ENCODE data around the gene MRPL36. TPM values are rescaled to one million over a fixed set of nuclear protein-coding genes. Genes with fewer than 3 reads are reported as not detected.

The MRPL36 gene
- total and polyA plus RNA-seq, 9 of the 15 experiments (the other 6 are each of a cell fraction or from before 2014, with no cell fraction given): 78.3 to 557 (median 124) TPM

DNA sequence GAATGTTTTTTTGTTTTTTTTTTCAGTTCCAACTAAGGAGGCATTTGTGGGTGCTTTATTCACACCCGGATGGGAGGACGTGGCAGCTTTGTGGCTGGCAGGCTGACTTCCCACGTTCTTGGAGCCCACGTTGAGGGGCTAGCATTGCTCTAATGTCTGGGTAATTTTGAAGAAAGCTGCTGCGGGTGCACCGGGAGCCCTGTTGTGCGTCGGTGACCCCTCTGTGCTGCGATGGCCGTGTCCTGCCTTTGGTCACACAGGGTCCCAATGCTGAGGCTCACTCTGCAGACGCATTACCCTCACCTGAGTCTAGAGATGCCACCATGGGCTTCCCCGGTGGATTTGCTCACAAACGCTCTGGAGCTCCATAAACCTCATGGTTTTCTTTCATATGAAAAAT lies 35.8 kb upstream of the MRPL36 start:
- no peak for ATAC-seq
- WGBS (ENCODE audit: insufficient coverage, low coverage, missing lambda C conversion rate): 1% methylated on average over 13 of the region's 13 CpGs
- no peaks in the 10 kb centered on the region for H3K9me1 ChIP-seq (ENCODE audit: control insufficient read depth, insufficient read depth, low read length)
- H2AFZ ChIP-seq (ENCODE audit: low read depth, low read length): no peak overlapping the region
- in situ Hi-C loops (cut with MboI): no loop called here
- no peak for FAIRE-seq
- no peak overlapping the region for H3K4me2 ChIP-seq (ENCODE audit: insufficient read depth, low read length)
- ChIA-PET CTCF (ENCODE audit: low intra/inter-chr PET ratio) (no interaction called here), POLR2A (no interaction called here)
- peaks cover 74 to 90% of the 10 kb centered on the region in 2 experiments for H3K27me3 ChIP-seq (ENCODE audit: control insufficient read depth in 2 of 2, insufficient read depth in 2 of 2, low read length in 2 of 2)
- TF ChIP-seq DIDO1 (tag; IDR thresholded peaks at IDR 0.05; ENCODE audit: low read depth) (no peak), CBX2 (IDR thresholded peaks at IDR 0.05; ENCODE audit: insufficient read depth, low read length, poor library complexity, severe bottlenecking) (peak; percentile 61)
- H4K20me1 ChIP-seq (replicated peaks; ENCODE audit: control insufficient read depth, insufficient read depth, low read length): peaks cover 38% of the 10 kb centered on the region
- no TSS peak for BruUV-seq (replicated peaks)
- intact Hi-C loops (cut with micrococcal nuclease): no loop called here
- H3K9me3 ChIP-seq (replicated peaks; ENCODE audit: control insufficient read depth, insufficient read depth, low read depth, low read length): no peaks in the 10 kb centered on the region
- DNase-seq (ENCODE audit: extremely low read depth in 1 of 4, low spot score in 3 of 4): no peak
- no peaks in the 10 kb centered on the region for H3K36me3 ChIP-seq (ENCODE audit: control insufficient read depth, insufficient read depth, low read length)
- no peak overlapping the region for H3K4me3 ChIP-seq
- H3K9ac ChIP-seq (ENCODE audit: insufficient read depth in 1 of 2, low read depth in 2 of 2, low read length in 2 of 2): no peak overlapping the region
- no peak overlapping the region for H3K27ac ChIP-seq (ENCODE audit: extremely low read depth, low read depth, low read length)
- H3K4me1 ChIP-seq (replicated peaks in 1 of 2; ENCODE audit: control insufficient read depth in 2 of 2, insufficient read depth in 2 of 2, low read length in 2 of 2): peaks cover 0 to 17% of the 10 kb centered on the region in 2 experiments; a peak in 1 of 5 replicates
- H3K79me2 ChIP-seq (ENCODE audit: control insufficient read depth, insufficient read depth, low read length): no peaks in the 10 kb centered on the region

DNA sequence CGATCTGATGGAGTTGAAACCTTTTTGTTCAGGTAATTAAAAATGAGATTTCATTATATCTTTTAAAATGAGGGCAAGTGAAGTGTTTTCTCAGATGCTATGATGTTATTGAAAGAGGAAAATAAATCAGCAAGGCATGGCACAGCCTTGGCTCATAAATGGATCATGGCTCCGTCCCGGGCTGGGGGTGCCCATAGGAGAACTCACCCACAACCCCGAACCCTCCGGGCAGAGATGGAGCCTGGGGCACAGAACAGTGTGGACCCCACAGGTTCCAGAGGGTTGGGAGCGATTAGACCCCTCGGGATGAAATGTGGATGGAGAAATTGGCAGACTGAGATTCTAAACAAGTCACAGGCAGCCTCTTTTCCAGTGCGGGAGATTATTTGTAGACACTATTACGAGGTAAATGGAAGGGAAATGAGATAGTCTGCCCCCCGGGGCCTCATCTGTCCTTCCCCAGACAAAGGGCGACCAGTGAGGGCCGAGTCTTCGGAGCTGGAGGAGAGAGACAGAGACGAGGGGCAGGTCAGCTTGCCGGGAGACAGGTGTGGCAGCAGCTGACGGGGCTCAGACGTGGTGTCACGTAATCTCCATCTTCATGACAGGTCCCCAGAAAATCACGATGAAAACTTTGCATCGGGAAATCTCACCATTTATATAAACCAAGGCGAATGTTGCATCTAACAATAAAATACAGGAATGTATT lies 35.2 kb upstream of the MRPL36 start:
- H3K9me1 ChIP-seq (ENCODE audit: control insufficient read depth, insufficient read depth, low read length): no peaks in the 10 kb centered on the region
- in situ Hi-C loops (cut with MboI) (no loop called here), intact Hi-C loops (cut with micrococcal nuclease) (no loop called here)
- CTCF ChIA-PET (ENCODE audit: low intra/inter-chr PET ratio): no interaction called here
- H3K4me1 ChIP-seq (replicated peaks in 1 of 2; ENCODE audit: control insufficient read depth in 2 of 2, insufficient read depth in 2 of 2, low read length in 2 of 2): peaks cover 0 to 12% of the 10 kb centered on the region in 2 experiments; a peak in 1 of 5 replicates
- POLR2A ChIA-PET: interaction anchor here (0.9 kb wide), 1 partner anchor 14 kb away, joined by 4 read pairs; no protein-coding TSS in a partner anchor
- no TSS peak for BruUV-seq (replicated peaks)
- peaks cover 32% of the 10 kb centered on the region for H4K20me1 ChIP-seq (replicated peaks; ENCODE audit: control insufficient read depth, insufficient read depth, low read length)
- H3K9ac ChIP-seq (ENCODE audit: insufficient read depth in 1 of 2, low read depth in 2 of 2, low read length in 2 of 2): no peak overlapping the region
- no peak overlapping the region for H3K4me3 ChIP-seq
- no peaks in the 10 kb centered on the region for H3K79me2 ChIP-seq (ENCODE audit: control insufficient read depth, insufficient read depth, low read length)
- no peak overlapping the region for H3K27ac ChIP-seq (ENCODE audit: extremely low read depth, low read depth, low read length)
- peaks cover 68 to 85% of the 10 kb centered on the region in 2 experiments for H3K27me3 ChIP-seq (ENCODE audit: control insufficient read depth in 2 of 2, insufficient read depth in 2 of 2, low read length in 2 of 2)
- ATAC-seq (no peak), DNase-seq (ENCODE audit: extremely low read depth in 1 of 4, low spot score in 3 of 4) (no peak), FAIRE-seq (peak; percentile 71)
- no peak overlapping the region for H3K4me2 ChIP-seq (ENCODE audit: insufficient read depth, low read length)
- no peak overlapping the region for H2AFZ ChIP-seq (ENCODE audit: low read depth, low read length)
- H3K9me3 ChIP-seq (replicated peaks; ENCODE audit: control insufficient read depth, insufficient read depth, low read depth, low read length): no peaks in the 10 kb centered on the region
- H3K36me3 ChIP-seq (ENCODE audit: control insufficient read depth, insufficient read depth, low read length): peaks cover 4% of the 10 kb centered on the region; the same call in 1 of the 3 replicates
- WGBS (ENCODE audit: insufficient coverage, low coverage, missing lambda C conversion rate): 2% methylated on average over 21 of the region's 21 CpGs
- TF ChIP-seq MTA1 (IDR thresholded peaks at IDR 0.05; ENCODE audit: borderline replicate concordance) (no peak), KLF1 (tag; IDR thresholded peaks at IDR 0.05) (no peak), JUND (IDR thresholded peaks at IDR 0.05; ENCODE audit: borderline replicate concordance, low read depth, low read length) (no peak), JUND (tag; IDR thresholded peaks at IDR 0.05; ENCODE audit: borderline replicate concordance, low read depth, low read length) (no peak)
- TF ChIP-seq, protein P1, sequence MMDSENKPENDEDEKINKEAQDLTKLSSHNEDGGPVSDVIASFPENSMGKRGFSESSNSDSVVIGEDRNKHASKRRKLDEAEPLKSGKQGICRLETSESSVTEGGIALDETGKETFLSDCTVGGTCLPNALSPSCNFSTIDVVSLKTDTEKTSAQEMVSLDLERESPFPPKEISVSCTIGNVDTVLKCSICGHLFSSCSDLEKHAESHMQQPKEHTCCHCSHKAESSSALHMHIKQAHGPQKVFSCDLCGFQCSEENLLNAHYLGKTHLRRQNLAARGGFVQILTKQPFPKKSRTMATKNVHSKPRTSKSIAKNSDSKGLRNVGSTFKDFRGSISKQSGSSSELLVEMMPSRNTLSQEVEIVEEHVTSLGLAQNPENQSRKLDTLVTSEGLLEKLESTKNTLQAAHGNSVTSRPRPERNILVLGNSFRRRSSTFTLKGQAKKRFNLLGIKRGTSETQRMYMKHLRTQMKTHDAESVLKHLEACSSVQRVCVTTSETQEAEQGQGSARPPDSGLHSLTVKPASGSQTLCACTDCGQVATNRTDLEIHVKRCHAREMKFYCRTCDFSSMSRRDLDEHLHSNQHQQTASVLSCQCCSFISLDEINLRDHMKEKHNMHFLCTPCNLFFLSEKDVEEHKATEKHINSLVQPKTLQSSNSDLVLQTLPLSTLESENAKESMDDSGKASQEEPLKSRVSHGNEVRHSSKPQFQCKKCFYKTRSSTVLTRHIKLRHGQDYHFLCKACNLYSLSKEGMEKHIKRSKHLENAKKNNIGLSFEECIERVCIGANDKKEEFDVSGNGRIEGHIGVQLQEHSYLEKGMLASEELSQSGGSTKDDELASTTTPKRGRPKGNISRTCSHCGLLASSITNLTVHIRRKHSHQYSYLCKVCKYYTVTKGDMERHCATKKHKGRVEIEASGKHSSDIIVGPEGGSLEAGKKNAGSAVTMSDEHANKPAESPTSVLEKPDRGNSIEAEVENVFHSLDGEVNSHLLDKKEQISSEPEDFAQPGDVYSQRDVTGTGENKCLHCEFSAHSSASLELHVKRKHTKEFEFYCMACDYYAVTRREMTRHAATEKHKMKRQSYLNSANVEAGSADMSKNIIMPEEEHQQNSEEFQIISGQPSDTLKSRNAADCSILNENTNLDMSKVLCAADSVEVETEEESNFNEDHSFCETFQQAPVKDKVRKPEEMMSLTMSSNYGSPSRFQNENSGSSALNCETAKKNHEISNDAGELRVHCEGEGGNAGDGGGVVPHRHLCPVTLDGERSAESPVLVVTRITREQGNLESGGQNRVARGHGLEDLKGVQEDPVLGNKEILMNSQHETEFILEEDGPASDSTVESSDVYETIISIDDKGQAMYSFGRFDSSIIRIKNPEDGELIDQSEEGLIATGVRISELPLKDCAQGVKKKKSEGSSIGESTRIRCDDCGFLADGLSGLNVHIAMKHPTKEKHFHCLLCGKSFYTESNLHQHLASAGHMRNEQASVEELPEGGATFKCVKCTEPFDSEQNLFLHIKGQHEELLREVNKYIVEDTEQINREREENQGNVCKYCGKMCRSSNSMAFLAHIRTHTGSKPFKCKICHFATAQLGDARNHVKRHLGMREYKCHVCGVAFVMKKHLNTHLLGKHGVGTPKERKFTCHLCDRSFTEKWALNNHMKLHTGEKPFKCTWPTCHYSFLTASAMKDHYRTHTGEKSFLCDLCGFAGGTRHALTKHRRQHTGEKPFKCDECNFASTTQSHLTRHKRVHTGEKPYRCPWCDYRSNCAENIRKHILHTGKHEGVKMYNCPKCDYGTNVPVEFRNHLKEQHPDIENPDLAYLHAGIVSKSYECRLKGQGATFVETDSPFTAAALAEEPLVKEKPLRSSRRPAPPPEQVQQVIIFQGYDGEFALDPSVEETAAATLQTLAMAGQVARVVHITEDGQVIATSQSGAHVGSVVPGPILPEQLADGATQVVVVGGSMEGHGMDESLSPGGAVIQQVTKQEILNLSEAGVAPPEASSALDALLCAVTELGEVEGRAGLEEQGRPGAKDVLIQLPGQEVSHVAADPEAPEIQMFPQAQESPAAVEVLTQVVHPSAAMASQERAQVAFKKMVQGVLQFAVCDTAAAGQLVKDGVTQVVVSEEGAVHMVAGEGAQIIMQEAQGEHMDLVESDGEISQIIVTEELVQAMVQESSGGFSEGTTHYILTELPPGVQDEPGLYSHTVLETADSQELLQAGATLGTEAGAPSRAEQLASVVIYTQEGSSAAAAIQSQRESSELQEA (IDR thresholded peaks at IDR 0.05; ENCODE audit: low read depth): no peak

All from K562 (cell line).